DMS79 (cell line): ENCODE results near the gene BTLA.
"Not testable (repeated sequence)": the region's sequence is repeated elsewhere in the genome, so short reads cannot be mapped to it uniquely, and the experiment has no call there.

Source experiments
- DNase-seq: peaks from one replicate; lab custom pipeline; 2025; lab: John Stamatoyannopoulos, UW

The BTLA gene, protein sequence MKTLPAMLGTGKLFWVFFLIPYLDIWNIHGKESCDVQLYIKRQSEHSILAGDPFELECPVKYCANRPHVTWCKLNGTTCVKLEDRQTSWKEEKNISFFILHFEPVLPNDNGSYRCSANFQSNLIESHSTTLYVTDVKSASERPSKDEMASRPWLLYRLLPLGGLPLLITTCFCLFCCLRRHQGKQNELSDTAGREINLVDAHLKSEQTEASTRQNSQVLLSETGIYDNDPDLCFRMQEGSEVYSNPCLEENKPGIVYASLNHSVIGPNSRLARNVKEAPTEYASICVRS

GRCh38 chr3:112498914-112499711, at the start of gene BTLA:
Gene BTLA (minus strand): TSS chr3:112499472. CDS start chr3:112499358, 114 bp downstream.
- DNase-seq = no peak

- DNase-seq = no peak
Measured at GRCh38 chr3:112546216-112546759, 47.0 kb upstream of the BTLA start.

DNA sequence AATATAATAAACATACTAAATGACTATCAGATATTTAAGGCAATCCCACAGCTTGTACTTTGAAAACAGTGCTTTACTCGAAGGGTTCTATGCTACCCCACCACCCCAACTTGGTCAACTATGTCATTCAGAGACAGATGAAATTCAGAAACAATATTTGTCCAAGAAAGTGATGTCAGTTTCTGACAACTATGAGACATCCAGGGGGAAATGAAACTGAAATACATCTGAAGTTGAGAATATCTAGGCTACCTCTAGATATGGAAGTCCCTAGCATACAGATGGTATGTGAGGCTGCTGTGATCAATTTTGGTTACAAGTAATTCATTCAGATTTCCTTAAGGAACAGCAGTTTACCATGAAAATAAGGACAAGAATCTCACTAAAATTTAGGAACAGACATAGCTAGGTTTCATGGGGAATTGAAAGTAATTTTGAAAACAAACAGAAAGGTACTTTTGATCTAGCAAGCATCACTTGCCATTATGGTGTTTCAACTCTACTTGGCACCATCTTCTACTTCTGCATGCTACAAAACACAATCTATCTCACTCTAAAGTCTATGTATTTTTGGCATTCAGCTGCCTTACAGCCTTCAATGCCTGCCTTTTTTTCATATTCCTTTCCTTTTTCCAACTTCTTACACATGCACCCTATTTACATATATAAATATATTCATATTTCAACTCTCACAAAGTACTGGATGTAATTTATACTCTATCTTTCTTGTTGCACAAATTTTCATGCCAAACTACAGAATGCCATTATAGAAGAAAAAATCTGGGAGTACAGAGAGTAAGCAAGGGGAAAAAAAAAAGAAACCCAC, 40.8 kb upstream of the BTLA start:
- DNase-seq = no peak

GRCh38 chr3:112531358-112531781, 32.1 kb upstream of the BTLA start:
- DNase-seq = no peak

- DNase-seq = no peak
Measured at GRCh38 chr3:112530573-112530972, 31.3 kb upstream of the BTLA start.

DNA sequence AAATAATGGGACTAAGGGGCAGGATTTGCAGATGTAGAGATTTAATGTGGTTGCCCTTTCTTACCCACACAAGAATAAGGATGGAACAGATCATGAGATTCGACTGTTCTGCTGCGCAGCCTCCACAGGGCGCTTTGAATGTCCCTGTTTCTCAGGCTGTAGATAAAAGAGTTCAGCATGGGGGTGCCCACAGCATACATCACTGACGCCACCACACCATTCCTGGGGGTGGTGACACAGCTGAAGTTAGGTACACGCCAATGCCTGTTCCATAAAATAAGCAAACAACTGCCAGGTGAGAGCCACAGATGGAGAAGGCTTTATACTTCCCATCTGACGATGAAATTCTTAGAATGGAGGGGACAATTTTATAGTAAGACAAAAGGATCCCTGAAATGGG, 24.9 kb upstream of the BTLA start:
- not testable (repeated sequence) for DNase-seq

GRCh38 chr3:112519424-112520001, 20.2 kb upstream of the BTLA start:
- no peak for DNase-seq

DNA sequence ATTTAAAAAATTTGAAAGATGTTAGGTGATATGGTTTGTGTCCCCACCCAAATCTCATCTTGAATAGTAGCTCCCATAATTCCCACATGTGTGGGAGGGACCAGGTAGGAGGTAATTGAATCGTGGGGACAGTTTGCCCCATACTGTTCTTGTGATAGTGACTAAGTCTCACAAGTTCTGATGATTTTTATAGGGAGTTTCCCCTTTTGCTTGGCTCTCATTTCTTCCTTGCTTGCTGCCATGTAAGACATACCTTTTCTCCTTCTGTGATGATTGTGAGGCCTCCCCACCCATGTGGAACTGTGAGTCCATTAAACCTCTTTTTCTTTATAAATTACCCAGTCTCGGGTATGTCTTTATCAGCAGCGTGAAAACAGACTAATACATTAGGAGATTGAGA, 19.7 kb upstream of the BTLA start:
- not testable (repeated sequence) for DNase-seq

- no peak for DNase-seq
Measured at GRCh38 chr3:112514527-112515128, 15.4 kb upstream of the BTLA start.

GRCh38 chr3:112512320-112512719, 13.0 kb upstream of the BTLA start:
- DNase-seq = no peak

- no peak for DNase-seq
Measured at GRCh38 chr3:112508860-112509259, 9.6 kb upstream of the BTLA start.

DNA sequence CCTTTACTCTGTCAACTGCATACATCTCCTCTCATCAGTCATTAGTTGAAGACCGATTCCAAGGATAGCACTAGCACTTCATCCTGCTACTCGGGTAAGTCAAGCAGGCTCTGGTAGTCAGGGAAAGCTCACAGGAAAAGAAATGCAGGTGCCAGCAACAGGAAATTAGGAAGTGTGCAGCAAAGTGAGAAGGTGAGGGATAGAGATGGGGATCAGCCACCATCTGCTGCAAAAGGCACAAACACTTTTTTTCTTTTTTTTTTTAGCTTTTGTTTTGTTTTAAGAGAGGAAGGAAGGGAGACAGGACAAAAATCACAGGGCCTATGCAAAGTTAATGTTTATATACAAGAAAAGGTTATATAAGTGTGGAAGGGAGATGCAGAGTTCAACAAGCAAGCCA, 9.0 kb upstream of the BTLA start:
- DNase-seq = no peak

DNA sequence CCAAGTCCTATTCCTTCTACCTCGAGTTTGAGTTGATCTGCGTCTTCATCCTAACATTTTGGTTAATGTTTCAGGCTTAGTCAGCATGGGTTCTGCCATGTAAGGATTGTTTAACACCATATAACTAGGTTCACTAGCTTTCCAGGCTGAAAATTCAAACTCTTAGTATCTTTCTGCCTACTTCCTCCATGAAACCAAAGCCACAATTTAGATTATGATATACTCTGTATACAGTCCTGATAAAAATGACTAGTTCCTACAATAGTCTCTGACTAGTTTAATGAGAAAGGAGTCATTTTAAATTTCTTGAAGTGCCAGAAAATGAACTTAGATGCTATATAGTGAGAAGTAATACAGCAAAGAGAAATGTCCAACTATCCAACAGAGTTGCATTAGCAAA, 6.6 kb upstream of the BTLA start:
- no peak for DNase-seq

- DNase-seq = no peak
Measured at GRCh38 chr3:112504123-112504522, 4.9 kb upstream of the BTLA start.

GRCh38 chr3:112503304-112503972, 4.2 kb upstream of the BTLA start:
- no peak for DNase-seq

GRCh38 chr3:112500621-112501020, 1.3 kb upstream of the BTLA start:
- DNase-seq = no peak

DNA sequence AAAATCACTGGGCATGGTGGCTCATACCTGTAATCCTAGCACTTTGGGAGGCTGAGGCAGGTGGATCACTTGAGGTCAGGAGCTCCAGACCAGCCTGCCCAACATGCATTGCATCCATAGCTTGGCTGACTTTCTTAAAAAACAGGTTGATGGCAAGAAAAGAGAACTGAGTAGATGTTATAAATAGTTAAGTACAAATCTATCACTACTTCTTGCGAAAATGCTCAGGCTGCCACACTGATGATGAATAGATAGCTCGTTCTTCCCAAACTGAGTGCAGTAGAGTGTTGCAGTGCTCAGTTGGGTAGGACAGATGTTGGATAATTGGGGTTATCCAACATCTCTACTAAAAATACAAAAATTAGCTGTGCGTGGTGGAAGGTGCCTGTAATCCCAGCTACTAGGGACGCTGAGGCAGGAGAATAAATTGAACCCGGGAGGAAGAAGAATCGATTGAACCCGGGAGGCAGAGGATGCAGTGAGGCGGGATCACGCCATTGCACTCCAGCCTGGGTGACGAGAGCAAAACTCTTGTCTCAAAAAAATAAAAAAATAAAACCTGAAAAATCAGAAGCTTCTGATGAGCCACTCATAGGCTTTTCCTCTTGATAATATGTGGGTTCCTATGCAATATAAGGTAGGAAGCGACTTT, 1.2 kb downstream of the BTLA start:
- DNase-seq = no peak

GRCh38 chr3:112496366-112497067, 2.8 kb downstream of the BTLA start:
- no peak for DNase-seq

GRCh38 chr3:112494448-112494767, 4.9 kb downstream of the BTLA start:
- DNase-seq = not testable (repeated sequence)

- DNase-seq = no peak
Measured at GRCh38 chr3:112492124-112492523, 7.1 kb downstream of the BTLA start.
